Ammon's horn (tissue), 1 donor: ENCODE data around the gene FBXL19.

ENCODE experiments used
- DNase-seq: peaks from one replicate; pipeline ENCODE4 v3.0.0-alpha.2; 2016; ENCODE audit warnings: low spot score

Gene FBXL19

DNA sequence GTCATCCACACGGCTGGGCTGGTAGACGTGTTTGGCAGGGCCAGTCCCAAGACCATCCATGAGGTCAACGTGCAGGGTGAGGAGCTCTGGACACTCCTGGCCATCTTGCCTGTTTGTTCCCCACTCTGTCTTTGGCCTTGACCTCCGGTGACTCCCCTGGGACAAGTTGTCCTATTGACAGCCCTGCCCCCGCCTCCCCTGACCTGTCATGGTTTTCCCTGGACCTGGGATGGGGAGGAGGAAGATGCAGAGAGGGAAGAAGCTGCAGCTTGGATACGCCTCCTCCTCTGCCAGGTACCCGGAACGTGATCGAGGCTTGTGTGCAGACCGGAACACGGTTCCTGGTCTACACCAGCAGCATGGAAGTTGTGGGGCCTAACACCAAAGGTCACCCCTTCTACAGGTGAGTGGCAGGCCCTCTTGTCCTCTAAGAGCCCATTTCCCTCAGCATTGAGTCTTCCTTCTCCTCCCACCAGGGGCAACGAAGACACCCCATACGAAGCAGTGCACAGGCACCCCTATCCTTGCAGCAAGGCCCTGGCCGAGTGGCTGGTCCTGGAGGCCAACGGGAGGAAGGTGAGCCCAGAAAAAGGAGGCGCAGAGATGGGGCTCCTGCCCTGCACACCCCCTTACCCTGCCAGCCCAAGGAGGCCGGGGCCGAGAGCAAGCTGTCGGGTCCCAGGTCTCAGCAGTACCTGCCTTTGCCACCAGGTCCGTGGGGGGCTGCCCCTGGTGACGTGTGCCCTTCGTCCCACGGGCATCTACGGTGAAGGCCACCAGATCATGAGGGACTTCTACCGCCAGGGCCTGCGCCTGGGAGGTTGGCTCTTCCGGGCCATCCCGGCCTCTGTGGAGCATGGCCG is 63.0 kb downstream of the FBXL19 start:
- DNase-seq = no peak

DNA sequence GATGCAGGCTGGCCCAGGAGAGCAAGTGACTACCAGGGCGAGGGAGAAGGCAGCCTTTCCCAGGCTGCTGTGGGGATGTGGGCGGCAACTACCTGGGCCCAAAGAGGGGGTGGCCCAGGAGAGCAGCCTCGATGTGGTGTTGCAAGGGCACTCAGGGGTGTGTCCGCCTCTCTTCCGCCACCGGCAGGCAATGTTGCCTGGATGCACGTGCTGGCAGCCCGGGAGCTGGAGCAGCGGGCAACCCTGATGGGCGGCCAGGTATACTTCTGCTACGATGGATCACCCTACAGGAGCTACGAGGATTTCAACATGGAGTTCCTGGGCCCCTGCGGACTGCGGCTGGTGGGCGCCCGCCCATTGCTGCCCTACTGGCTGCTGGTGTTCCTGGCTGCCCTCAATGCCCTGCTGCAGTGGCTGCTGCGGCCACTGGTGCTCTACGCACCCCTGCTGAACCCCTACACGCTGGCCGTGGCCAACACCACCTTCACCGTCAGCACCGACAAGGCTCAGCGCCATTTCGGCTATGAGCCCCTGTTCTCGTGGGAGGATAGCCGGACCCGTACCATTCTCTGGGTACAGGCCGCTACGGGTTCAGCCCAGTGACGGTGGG is 64.3 kb downstream of the FBXL19 start:
- DNase-seq = no peak

DNA sequence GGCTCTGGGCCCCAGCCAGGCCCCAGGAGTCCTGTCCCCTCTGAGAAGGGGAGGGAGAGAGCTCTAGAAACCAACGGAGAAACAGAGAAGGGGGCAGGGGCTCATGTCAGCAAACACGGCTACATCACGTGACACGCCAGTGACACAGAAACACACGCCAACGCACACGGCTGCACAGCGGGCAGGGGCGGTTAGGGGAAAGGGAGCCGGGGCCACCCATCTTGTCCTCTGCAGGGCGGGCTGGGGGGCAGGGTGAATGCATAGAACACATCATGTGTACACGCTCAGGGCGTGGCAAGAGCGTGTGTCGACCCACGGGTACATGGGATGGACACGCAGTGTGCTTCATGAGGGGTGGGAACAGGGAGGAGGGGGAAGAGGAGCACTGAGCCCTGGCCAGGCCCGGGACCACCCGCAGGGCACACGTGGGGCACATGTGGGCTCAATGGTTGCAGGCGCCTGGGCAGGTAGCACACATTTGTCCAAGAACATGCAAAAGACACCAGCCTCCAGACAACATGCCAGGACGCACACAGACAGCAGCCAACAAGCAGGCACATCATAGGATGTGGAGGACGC is 66.2 kb downstream of the FBXL19 start:
- DNase-seq = no peak

DNA sequence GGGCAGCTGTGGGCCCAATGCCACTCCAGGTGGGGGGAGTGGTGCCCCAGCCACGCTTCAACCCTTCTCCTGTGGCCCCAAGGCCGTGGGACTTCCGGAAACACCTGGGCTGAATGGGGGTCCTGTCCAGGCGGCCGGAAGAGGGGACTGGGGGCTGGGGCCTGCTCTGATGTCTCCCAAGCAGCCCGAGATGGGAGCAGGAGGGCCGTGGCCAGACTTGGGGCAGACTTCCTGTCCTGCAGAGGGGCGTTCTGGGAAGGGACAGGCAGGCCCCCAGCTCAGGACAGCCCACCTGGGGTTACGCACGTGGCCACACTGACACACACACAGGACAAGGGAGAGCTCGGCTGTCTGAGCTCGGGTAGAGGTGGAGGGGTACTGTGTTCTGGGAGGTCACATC is 66.7 kb downstream of the FBXL19 start:
- no peak for DNase-seq

DNA sequence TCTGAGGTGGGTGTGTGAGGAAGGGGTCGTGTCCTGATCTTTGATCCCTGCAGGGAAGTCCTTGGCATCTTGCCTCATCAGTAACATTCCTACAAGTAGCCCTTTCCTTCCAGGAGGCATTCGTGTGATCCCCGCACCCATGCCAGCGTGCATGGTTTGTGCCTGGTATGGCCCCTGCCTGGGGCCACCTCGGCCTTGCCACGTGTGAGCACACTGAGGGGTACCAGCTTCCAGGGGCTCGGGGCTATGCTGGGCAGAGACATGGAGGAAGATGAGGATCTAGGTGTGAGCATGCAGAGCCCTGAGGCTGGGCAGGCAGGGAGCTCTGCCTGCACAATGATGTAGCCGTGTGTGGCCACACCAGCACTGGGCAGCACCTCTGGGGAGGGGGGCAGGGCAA is 67.7 kb downstream of the FBXL19 start:
- no peak for DNase-seq

DNA sequence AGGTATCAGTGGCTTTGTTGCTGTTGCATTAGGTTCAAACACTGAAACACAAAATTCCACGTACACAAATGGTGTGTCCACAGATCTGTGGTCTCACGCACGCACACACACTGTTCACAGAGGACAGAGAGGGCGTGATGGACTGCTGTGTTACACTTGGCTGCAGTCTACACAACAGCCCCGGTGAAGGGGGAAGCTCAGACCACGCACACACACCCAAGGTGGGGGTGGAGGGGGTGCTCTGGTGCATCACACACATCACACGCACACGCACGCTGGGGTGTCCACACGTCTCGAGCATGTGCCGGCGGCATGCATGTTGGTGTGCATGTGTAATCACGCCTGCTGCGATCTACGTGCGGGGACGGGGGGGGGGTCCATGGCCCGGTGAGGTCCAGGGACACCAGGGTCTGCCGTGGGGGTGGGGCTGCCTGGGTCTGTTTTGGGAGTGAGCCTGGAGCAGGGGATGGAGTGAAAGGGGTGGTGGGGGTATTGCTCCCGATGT is 69.0 kb downstream of the FBXL19 start:
- no peak for DNase-seq

DNA sequence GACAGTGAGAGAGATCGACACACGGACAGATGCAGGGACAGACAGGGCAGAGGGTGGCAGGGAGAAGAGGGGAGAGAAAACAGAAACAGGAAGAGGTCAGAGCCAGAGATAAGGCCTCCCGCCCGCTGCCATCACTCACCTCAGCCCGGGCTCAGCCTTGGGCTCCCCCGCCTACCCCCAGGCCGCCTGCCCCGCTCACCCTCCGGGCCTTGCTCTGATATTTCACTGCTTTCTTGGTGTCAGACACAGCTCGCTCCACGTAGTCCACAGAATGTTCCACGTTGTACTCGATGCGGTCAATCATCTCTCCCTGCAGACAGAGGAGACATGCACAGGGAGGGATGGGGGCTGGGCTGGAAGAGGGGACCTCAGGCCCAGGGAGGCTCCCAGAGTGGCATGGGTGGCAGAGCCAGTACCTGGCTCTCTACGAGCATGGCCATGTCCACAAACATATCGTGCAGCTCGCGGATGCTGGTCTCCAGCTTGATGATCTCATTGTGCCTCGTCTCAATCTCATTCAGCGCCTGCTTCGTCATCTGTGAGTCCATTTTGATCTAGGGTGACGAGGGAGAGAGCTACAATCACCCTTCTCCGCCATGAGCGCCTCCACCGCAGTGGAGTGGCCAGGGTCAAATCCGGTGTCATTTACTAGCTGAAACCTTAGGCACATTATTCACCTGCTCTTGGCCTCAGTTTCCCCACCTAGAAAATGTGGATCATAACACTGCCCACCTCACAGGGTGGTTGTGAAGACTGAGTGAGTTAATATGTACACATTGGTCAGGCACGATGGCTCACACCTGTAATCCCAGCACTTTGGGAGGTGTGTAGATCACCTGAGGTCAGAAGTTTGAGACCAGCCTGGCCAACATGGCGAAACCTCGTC is 69.8 kb downstream of the FBXL19 start:
- no peak for DNase-seq

DNA sequence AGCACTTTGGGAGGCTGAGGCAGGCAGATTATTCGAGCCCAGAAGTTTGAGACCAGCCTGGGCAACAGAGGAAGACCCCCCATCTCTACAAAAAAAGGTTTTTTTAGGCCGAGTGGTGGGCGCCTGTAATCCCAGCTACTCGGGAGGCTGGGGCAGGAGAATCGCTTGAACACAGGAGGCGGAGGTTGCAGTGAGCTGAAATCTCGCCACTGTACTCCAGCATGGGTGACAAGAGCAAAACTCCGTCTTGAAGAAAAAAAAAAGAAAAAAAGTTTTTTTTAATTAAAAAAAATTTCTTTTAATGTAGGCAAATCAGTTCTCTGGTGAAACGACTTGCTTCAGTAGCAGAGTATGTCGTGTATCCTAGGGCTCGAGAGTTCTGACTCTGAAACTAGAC is 72.6 kb downstream of the FBXL19 start:
- DNase-seq = no peak

DNA sequence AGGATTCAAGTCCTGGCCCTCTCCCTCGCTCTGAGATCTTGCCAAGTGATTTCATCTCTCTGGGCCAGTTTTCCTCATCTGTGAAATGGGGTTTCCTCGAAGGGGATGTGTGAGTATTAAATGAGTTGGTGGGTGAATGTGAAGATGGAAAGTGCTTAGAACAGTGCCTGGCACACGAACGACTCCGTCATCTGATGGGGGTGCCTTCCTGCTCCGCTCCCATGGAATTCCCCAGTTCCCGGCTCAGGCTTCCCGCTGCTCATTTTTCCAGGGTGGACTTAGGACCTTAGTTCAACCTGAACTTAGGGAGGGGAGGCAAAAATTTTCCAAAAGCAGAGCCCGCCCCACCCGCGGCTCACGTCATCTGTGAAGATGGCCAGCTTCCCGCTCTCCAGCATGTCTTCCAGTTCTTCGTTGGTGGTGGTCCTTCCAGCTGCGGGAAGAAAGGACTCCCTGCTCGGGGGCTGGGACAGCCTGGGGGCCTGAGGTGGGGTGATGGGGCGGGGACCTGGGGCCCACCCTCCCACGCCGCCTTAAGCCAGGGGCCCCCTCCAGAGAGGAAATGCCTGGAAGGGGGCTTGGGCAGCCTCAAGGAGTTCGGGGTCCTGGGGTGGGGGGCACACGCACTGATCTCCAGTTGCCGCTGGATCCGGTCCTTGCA is 73.1 kb downstream of the FBXL19 start:
- no peak for DNase-seq

DNA sequence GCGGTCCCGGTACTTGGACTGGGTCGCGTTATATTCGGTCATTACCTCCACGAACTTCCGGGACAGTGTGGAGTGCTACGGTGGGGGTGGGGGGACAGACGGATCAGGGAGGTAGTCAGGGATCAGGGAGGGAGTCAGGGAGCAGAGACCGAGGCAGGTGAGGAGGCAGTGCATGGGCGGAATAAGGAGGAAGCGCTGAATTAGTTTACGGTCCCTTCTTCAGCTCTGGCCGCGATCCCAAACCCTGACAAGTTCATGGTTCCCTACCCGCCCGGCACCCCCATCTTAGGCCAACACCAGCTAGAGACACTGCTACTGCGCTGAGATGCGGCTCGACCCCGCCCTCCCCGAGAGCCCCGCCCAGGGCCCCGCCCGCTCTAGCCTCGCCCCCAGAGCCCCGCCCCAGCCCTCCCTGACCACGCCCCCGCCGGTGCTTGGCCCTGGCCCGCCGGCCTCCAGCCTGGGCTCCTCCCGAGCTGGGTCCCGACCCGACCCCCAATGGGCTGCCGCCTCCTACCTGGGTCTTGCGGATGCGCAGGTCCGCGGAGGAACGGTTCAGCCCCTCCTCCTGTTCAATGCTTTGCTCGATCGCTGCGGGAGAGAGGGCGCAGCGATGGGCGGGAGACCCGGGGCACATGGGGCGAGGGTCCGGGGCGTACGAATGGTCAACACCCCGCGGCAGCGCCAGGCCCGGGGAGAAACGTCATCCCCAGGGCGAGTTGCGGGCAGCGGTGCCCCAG is 73.8 kb downstream of the FBXL19 start:
- peak; percentile 35 for DNase-seq

DNA sequence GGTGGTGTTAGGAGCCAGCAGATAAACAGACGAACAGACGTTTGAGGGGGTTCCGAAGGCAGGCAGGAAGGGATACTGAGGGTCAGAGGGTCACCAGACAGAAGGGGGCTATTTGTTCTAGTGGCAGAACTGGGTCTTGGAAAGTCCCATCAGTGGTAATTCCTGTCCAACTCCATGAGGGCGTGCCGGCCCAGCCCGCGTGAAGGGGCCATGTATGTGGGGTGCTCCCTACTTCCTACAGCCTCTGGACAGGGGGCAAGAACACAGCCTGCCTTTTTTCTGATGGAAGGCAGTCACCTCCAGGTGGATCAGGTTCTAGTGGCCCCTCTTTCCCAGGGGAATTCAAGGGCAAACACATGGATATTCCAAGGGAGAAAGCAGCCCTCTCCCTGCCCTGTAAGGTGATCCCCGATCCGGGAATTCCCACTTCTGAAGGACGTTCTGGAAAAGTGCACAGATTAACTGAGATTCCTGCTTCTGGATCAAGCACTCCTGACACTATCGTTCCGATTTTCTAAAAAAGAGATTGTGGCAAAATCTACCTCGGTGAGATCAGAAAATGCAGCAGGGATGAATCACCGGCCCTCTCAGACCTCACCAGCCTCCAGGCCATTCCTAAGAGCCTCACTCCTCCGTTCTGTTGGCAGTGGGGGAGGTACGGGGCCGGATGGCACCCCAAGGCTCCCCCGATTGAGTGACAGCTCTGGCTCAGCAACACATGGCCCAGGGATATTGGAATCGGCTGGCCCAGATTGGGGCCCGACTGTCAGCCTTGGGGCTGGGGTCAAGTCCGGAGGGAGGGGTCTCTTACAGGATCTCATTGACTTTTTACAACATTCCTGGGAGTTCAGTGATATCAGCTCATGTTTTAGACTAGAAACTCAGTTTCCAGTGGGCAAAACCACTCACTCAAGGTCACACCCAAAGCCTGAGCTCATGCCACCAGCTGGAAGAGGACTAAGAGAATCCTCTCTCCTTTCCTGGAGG is 74.6 kb downstream of the FBXL19 start:
- no peak for DNase-seq
